KOPT-K1 (cell line): ENCODE measurements around the gene PIK3R5.
"Not testable (repeated sequence)": the region's sequence is repeated elsewhere in the genome, so short reads cannot be mapped to it uniquely, and the experiment has no call there.

Source experiments
- H3K27ac ChIP-seq: fragments of 200-600 bp; sonication (generic); 2 replicates; pipeline ENCODE4 v1.5.1; 2016; ENCODE audit warnings: antibody characterized with exemption, mild to moderate bottlenecking, low read depth, low read length; ENCODE audit not compliant: poor library complexity, severe bottlenecking
- H3K36me3 ChIP-seq: fragments of 200-600 bp; sonication (generic); 2 replicates; pipeline ENCODE4 v1.5.1; 2017; ENCODE audit warnings: antibody characterized with exemption, mild to moderate bottlenecking, low read length, moderate library complexity; ENCODE audit not compliant: insufficient read depth
- H3K9me3 ChIP-seq: fragments of 200-600 bp; sonication (generic); 2 replicates; pipeline ENCODE4 v1.5.1; 2017; ENCODE audit warnings: antibody characterized with exemption, low read length, mild to moderate bottlenecking; ENCODE audit not compliant: insufficient read depth, poor library complexity, severe bottlenecking

PIK3R5 gene

GRCh38 chr17:8995711-8996110 is 30.2 kb upstream of the PIK3R5 start:
- Histone ChIP-seq H3K9me3 (peaks cover 6% of the 10 kb centered on the region), H3K36me3 (no peaks in the 10 kb centered on the region), H3K27ac (no peak overlapping the region)

- Histone ChIP-seq H3K9me3 (no peaks in the 10 kb centered on the region), H3K36me3 (no peaks in the 10 kb centered on the region), H3K27ac (no peak overlapping the region)
Measured at GRCh38 chr17:8994319-8994718, 28.8 kb upstream of the PIK3R5 start.

GRCh38 chr17:8991514-8992285 is 26.2 kb upstream of the PIK3R5 start:
- peaks cover 9% of the 10 kb centered on the region for H3K9me3 ChIP-seq
- no peaks in the 10 kb centered on the region for H3K36me3 ChIP-seq
- H3K27ac ChIP-seq = peak overlapping the region; percentile 8

GRCh38 chr17:8988263-8988935 is 22.9 kb upstream of the PIK3R5 start:
- peaks cover 17% of the 10 kb centered on the region for H3K9me3 ChIP-seq
- H3K27ac ChIP-seq, H3K36me3 ChIP-seq: not testable (repeated sequence)

GRCh38 chr17:8986295-8986694 is 20.8 kb upstream of the PIK3R5 start:
- H3K36me3 ChIP-seq = no peaks in the 10 kb centered on the region
- H3K9me3 ChIP-seq = peaks cover 17% of the 10 kb centered on the region
- no peak overlapping the region for H3K27ac ChIP-seq

GRCh38 chr17:8985054-8985701 is 19.7 kb upstream of the PIK3R5 start:
- H3K9me3 ChIP-seq = peaks cover 17% of the 10 kb centered on the region
- H3K27ac ChIP-seq = no peak overlapping the region
- H3K36me3 ChIP-seq = no peaks in the 10 kb centered on the region

- H3K36me3 ChIP-seq, H3K27ac ChIP-seq: not testable (repeated sequence)
- peaks cover 17% of the 10 kb centered on the region for H3K9me3 ChIP-seq
Measured at GRCh38 chr17:8984225-8984624, 18.7 kb upstream of the PIK3R5 start.

GRCh38 chr17:8981443-8981842 is 15.9 kb upstream of the PIK3R5 start:
- Histone ChIP-seq H3K36me3 (no peaks in the 10 kb centered on the region), H3K27ac (no peak overlapping the region), H3K9me3 (peaks cover 8% of the 10 kb centered on the region)

- H3K36me3 ChIP-seq = no peaks in the 10 kb centered on the region
- no peaks in the 10 kb centered on the region for H3K9me3 ChIP-seq
- no peak overlapping the region for H3K27ac ChIP-seq
Measured at GRCh38 chr17:8979715-8980114, 14.2 kb upstream of the PIK3R5 start.

- no peak overlapping the region for H3K27ac ChIP-seq
- H3K9me3 ChIP-seq = no peaks in the 10 kb centered on the region
- H3K36me3 ChIP-seq = no peaks in the 10 kb centered on the region
Measured at GRCh38 chr17:8976638-8977037, 11.1 kb upstream of the PIK3R5 start.

- H3K9me3 ChIP-seq = no peaks in the 10 kb centered on the region
- no peak overlapping the region for H3K27ac ChIP-seq
Measured at GRCh38 chr17:8975091-8975725, 9.7 kb upstream of the PIK3R5 start.

GRCh38 chr17:8969901-8970300 is 4.4 kb upstream of the PIK3R5 start:
- H3K27ac ChIP-seq = no peak overlapping the region
- no peaks in the 10 kb centered on the region for H3K36me3 ChIP-seq
- H3K9me3 ChIP-seq = no peaks in the 10 kb centered on the region

More at GRCh38 chr17:8975091-8975725, 9.7 kb upstream of the PIK3R5 start:
- no peaks in the 10 kb centered on the region for H3K36me3 ChIP-seq

- Histone ChIP-seq H3K36me3 (no peaks in the 10 kb centered on the region), H3K27ac (no peak overlapping the region)
Measured at GRCh38 chr17:8968503-8968902, 3.0 kb upstream of the PIK3R5 start.

GRCh38 chr17:8967861-8968260 is 2.4 kb upstream of the PIK3R5 start:
- no peaks in the 10 kb centered on the region for H3K36me3 ChIP-seq
- H3K27ac ChIP-seq = no peak overlapping the region
- H3K9me3 ChIP-seq = no peaks in the 10 kb centered on the region

More at GRCh38 chr17:8968503-8968902, 3.0 kb upstream of the PIK3R5 start:
- H3K9me3 ChIP-seq = no peaks in the 10 kb centered on the region

GRCh38 chr17:8966926-8967325 is 1.4 kb upstream of the PIK3R5 start:
- Histone ChIP-seq H3K27ac (no peak overlapping the region), H3K9me3 (no peaks in the 10 kb centered on the region), H3K36me3 (0 out of 2 replicates have a peak, but pooled peaks cover 1% of the 10 kb centered on the region)
